HG02840 (cell line): ENCODE data around the gene LRFN4.

Experiments
- ATAC-seq: cut with Tn5 transposase; IDR thresholded peaks from one replicate; pipeline ENCODE4 v1.9.1; 2021; ENCODE audit warnings: mild to moderate bottlenecking, moderate library complexity, moderate number of reproducible peaks; ENCODE audit not compliant: unreplicated experiment, low FRiP score

Gene LRFN4

DNA sequence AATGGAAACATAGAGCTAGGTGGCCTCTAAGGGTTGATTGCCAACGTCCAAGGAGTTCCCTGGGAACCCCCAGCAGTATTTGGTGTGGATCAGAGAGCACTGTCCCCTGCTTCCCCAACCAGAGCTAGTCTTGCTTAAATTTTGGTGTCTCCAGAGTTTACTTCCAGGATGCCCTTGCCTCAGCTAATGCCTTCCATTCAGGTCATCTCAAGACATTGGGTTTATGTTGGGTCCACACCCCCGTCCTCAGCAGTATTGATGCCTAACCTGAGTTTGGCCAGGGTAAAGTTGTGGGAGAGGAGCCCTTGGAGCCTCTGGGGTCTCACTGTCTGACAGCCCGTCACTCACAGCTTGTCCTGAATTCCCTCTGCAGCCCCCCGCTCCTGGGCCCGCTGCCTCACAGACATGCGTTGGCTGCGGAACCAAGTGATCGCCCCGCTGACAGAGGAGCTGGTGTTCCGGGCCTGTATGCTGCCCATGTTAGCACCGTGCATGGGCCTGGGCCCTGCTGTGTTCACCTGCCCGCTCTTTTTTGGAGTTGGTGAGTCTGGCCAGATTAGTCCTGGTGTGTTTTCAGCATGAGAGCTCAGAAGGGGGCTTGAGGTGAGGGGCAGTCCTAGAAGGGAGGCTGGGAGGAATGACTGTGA, 12.2 kb upstream of the LRFN4 start:
- no peak for ATAC-seq

DNA sequence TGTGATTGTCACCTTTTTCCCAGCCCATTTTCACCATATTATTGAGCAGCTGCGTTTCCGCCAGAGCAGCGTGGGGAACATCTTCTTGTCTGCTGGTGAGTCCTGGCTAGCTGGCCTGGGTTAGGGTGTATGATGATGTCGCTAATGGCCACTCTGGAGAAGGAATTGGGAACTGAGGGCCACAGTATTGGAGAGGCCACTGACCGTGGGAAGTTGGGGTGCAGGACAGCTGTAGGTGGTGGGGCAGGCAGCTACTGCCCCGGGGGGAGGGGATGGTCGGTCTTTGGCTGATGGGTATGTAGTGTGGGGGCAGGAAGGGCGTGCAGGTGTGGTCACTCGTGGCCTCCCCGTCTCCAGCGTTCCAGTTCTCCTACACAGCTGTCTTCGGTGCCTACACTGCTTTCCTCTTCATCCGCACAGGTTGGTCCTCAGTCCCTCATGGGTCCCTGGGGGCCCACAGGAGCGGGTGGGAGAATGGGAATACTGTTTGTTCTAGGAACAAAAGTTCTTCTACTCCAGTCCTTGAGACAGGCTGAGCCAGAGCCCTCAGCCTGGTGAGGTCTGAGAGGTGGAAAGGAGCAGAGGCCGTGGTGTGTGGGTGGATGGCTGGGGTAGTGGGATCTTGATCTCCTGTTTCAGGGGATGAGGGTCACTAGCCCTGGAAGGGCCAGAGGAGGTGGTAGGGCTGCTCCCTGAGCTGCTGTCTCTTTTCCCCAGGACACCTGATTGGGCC, 11.6 kb upstream of the LRFN4 start:
- no peak for ATAC-seq

DNA sequence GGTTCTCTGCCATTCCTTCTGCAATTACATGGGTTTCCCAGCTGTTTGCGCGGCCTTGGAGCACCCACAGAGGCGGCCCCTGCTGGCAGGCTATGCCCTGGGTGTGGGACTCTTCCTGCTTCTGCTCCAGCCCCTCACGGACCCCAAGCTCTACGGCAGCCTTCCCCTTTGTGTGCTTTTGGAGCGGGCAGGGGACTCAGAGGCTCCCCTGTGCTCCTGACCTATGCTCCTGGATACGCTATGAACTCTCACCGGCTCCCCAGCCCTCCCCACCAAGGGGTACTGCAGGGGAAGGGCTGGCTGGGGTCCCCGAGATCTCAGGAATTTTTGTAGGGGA, 11.0 kb upstream of the LRFN4 start:
- ATAC-seq, result no peak

DNA sequence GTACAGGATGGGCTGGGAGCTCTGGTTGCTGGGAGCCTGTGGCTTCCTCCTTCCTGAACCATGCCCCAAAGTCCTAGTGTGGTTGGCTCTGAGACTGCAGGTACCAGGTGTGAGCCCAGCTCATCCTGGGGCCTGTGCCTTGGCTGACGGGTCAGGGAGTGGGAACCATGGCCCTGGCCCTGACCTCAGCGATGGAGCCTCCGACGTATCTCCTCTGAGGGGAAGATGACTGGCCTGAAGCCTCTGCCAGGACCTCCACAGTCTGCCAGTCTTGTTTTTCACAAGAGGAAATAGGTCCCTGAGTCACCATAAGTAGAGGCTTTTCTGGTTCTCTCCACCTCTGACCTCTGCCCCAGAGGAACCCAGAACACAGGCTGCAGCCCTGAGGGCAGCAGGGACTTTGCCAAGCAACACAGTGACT, 10.2 kb upstream of the LRFN4 start:
- no peak for ATAC-seq

DNA sequence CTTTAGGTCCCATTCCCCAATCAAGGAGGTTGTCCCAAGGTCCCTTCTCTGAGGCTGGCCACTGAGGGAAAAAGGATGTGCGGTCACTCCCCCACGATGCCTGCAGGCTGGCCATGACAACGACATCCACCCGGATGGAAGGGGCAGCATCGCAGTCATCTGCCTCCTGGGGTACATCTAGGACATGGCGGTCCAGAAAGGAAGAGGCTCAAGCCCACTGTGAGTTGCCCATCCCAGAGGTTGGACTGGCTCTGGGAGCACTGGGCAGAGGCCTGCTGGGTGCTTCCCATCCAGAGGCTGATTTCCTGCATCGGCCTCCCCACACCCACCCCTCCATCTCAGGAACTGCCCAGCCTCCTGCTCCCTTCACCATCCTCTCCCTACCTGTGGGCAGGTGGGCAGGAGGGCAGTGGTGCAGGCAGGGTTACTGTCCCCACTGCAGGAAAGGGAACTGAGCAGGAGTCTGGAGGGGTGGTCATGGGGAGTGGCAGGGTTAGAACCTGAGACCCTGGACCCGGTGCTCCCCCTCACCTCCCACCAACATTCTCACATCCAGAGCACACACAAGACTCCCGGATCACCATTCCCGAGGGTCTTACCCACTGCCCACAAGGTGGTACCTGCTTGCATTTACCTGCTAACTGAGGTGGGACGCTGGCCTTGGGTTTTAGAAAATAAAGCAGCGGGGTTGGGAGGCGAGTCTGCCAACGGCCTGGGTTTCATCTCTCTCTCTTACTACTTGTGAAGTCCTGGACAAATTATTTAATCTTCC, 9.2 kb upstream of the LRFN4 start:
- ATAC-seq, result no peak

DNA sequence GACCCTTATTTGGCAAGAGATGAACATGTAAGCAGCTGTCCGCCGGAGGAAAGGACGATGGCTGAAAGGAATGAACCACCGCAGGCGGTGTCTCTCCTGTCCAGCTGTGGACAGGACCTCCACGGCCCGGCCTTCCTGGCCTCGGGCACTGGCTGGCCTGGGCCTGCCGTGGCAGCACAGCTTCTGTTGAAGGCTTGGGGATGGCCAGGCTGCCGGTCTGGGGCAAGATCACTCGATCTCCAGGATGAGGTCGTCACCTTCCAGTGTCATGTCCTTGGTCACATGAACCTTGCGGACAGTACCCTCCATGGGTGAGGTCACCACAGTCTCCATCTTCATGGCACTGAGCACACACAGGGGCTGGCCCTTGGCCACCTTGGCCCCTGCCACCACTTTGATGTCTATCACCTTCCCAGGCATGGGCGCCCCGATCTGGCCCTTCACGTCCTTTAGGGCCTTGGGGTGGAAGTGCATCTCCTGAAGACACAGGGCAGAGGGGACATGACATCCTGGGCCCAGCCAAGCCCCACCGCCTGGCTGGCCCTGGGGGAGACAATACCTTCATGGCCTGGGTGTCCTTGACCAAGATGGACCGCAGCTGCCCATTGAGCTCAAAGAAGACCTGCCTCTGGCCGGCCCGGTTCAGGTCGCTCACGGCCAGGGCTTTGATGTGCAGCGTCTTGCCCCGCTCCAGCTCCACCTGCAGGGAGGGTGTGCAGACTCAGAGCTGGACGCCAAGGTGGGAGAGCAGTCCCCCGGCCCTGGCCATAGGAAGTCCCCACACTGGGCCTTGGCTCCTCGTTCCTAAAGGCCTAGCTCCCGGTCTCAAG, 8.0 kb upstream of the LRFN4 start:
- no peak for ATAC-seq

DNA sequence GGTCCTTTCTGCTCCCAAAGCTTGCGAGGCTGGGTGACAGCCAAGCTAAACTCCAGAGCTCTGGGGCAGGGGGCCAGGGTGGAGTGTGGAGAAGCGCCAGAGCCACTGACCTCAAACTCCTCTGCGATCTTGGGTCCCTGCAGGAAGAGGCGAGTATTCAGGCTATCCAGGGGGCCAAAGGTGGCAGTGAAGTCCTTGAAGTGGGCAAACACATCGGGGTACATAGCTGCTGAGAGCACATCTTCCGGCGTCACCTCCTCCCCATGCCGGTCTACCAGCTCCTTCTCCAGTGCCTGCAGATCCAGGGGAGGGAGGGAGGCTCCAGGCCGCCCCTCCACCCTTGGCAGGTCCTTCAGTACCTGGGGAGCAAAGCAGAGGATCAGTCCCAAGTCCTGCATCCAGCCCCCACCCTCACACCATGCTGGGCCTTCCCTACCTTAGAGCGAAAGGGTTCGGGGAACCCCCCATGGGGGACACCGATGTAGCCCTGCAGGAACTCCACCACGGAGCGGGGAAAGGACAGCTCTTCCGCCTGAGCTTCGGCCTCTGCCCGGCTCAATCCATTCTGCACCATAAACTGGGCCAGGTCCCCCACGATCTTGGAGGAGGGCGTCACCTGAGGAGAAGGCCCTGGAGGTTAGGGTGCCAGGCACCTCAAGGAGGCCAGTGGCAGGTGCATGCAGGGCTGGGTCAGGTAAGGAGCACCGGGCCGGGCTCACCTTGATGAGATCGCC, 7.2 kb upstream of the LRFN4 start:
- ATAC-seq, result no peak

DNA sequence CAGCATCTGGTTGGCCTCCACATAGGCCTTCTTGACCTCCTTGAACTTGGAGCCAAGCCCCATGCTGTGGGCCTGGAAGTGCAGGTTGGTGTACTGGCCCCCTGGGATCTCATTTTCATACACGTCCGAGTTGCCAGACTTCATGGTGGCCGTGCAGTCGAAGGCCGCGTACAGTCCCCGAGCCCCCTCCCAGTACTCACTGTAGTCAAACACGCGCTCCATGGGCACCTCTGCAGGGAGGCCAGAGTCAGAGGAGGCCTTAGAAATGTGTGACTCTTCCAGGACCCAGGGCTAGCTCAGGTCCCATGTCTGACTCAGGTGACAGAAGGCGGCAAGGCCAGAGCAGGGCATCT, 6.7 kb upstream of the LRFN4 start:
- no peak for ATAC-seq

DNA sequence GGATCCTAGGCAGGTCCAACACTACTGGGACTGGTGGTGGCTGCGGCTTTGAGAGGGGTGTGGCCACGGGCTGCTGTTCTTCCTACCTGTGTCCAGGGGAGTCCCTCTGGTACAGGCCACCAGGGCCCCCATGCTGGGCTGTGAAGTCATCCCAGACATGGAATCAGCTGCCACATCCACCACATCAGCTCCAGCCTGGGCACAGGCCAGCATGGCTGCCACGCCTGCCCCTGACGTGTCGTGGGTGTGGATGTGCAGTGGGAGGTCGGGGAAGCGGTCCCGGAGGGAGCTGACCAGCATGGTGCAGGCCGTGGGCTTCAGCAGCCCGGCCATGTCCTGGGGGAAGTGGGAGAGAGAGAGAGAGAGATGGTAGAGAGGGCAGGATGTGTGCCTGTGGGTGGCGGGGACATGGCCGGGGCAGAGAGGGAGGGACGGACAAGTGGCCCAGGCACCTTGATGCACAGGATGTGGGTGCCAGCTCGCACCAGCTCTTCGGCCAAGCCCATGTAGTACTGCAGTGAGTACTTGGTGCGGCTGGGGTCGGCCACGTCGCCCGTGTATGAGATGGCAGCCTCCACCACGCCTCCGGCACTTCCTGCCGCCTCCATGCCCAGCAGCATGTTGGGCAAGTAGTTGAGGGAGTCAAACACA, 6.2 kb upstream of the LRFN4 start:
- no peak for ATAC-seq

DNA sequence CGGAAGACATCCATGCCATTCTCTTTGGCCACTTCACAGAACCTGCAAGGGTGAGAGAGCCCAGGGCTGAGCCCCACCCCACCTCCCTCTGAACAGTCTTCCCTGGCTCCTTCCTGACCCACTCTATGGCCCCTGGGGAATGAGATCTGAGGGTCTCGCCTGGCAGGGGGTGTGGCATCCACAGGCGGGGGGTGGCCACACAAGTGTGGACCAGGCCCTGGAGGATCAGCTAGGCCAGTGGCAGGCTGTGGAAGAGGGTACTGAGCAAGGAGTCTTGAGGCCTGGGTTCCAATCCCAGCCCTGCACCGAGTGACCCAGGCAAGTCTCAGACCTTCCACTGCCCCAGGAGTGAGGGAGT, 5.6 kb upstream of the LRFN4 start:
- no peak for ATAC-seq

DNA sequence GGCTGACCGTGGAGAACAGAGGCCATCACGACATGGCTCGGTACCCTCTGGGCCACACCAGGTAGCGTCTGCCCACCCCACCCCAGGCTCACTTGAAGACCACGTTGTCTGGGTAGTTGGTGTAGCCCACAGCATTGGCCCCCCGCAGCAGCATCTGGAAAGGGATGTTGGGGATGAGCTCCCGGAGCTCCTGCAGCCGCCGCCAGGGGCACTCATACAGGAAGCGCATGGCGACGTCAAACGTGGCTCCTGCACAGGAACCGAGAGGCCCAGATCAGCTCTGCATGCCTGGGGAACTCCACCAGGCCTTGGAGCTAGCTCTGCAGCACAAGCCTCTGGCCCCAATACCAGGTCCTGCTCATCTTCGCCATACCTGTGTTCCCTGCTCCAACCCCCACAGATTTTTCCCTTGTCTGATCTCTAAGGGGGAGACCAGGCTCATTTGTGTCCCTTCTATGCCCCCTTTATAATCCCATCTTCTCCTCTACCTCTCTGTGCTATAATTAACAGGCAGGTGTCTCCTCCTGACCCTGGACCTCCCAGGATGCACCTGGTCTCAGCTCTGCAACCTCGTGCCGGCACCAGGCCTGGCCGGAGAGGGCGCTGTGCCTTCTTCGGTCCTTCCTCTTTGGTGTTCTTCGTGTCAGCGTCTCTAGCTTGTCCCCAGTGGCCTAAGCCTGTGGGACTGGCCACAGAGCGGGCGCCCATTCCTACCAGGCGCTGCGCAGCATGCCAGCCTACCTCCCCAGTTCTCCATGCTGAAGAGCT, 5.0 kb upstream of the LRFN4 start:
- no peak for ATAC-seq

DNA sequence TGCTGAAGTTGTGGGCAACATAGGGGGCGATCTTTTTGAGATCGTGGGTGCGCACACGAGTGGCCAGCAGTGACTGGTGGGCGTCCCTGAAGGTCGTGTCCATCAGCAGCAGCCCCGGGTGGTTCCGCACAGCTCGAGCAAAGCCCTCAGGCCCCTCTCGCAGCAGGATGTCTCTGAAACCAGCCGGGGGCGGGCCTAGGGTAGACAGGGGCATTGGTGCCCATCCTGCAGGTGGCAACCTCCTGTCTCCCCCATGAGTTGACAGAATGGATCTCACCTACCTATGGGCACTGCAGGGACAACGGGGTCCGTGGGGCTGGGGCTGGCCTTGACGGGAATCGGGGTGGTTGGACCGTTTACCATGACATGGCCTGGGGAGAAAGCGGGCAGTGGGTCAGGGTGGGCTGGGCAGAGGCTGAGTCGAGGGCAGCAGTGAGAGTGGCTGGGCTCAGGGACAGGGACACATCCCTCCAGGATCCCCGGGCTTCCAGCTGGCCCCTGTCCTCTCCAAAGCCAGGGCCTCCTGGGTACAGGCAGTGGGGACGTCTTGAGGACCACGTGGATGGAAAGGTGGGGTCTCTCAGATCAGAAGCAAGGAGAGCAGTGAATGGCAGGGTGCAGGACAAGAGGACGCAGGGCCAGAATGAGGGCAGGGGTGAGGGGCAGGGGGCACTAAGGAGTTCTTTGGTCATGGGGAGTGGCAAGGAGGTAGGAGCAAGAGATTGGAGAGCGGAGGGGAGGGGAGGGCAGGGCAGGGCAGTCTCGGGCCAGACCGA, 4.2 kb upstream of the LRFN4 start:
- ATAC-seq, result no peak

DNA sequence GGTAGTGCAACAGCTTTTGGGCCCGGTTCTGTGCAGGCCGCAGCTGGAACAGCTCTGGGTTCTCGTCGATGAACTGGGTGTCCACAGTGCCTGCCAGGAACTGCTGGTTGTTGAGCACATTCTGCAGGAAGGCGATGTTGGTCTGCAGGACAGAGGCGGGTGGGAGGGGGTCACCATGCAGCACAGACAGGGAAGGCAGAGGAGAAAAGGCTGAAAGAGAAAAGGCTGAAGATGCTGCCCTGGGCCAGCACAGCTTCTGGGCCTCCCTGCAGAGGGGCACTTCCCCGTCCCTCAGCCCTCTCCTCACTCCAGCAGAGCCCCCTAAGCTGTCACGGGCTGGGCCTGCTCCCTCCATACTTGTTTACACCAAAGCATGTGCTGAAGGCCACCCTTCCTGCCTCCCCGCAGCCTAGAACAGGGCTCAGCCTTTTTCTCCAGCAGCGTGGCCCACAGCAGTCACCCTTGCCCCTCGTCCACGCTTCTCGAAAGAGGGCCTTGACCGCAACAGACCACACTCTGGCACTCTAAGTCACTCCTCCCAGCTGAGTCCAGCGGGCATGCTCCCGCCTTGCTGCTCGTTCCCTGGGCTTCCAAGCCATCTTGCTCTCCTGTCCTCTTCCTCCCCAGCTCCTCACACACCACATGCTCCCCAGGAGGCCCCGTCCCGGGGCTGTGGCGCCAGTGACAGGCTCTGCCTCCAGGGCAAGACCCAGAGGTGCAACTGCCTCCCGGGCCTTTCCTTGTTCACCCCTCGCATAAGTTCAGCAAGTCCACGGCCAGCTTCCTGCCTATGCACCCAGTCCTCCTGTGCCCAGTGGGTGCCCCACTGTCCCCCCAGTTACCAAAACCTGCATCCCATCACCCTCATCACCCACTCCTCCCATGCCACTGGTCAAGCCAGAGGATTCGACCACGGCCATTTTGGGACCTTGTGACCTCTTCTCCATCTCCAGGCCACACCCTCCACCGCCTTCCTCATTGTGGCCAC, 3.3 kb upstream of the LRFN4 start:
- no peak for ATAC-seq

DNA sequence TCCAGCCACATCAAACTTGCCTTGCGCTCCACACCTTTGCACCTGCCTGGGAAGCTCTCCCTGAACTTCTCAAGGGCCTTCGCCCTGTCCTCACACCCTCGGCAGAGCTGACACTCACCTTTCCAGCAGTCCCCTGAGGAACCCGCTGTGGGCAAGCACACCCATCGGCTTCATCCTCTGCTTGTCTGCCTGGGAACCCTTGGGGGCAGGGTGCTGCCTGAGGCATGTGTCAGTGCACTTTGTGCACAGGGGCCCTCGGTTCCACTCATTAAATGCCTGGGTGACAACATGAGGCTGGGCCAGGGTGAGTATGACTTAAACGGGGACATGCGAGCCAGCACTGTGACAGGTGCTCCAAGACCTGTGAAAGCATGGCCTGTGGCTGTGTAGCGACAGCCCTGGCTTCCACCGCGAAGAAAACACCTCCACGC, 2.6 kb upstream of the LRFN4 start:
- no peak for ATAC-seq

DNA sequence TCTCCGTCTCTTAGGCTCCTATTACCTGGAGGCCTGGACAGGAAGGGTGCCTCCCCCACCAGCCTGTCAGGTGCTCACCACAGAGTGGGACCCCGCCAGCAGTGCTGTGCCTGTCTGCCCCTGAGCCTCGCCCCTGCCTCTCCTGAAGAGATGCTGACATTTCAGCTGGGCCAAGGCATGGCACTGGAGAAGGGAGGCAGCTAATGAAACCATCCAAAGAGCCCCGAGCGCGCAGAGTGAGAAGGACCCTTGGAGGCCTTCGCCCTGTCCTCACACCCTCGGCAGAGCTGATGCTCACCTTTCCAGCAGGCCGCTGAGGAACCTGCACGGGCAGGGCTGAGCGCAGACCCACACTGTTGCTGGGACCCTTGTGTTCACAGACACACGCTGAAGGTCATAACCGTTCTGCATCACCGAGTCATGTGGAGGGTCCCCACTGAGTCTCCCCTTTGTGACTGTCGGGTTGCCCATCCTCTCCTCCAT, 2.1 kb upstream of the LRFN4 start:
- ATAC-seq, result no peak

DNA sequence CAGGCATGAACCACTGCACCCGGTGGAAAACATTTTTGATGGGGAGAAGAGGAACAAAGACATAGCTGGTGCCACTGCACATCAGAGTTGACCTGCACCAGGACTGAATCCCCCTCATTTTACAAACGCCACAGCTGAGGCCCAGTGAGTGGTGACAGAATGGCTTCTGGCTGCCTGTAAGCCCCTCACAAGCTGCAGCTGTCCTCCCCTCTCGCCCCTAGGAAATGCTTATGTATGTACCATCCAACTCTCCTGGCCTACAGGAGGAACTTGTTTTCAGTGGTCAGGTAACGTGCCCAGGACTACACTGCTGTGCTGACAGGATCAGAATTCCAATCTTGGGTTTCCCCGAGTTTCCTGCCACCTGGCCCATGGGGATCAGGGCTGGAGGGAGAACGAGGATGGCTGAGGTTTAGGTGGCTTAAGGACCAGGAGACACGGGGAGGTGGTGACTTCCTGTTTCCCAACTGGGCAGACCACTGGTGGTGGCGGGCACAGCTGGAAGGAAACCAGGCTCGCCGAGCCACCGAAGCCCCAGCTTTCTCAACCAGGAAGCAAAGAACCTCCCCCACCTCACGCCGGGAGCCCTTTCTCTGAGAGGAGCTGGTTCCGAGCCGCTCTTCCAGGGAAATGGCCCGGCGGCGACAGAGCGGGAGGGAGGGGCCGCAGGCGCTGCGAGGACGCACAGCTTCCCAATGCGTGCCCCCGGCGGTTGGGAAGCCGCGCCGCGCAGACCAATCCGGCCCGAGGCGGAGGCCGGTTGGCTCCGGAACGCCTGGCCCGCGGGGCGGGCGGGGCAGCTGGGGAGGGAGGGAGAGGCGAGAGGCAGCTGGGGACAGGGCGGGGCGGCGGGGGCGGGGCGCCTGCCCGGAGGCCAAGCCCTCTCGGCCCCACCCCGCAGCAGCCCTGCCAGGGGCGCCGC, 1.0 kb upstream of the LRFN4 start:
- peak; percentile 64 for ATAC-seq
